Hippocampal formation (tissue), 2 donors: ENCODE results near the gene PTGIS.

Source experiments
- DNase-seq, 2 donors: peaks; one replicate each; lab custom pipeline; 2025; lab: John Stamatoyannopoulos, UW

Gene PTGIS

DNA sequence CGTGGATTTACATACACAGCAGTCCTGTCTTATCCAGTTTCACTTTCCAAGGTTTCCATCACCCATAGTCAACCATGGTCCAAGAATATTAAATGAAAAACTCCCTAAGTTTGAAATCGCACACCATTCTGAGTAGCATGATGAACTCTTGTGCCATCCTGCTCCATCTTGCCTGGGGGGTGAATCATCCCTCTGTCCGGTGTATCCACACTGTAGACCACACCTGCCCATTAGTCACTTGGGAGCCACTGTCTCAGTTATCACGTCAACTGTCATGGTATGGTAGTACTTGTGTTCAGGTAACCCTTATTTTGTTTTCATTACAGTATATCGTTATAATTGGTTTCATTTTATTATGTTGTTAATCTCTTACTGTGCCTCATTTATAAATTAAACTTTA lies 38.5 kb downstream of the PTGIS start:
- no peak for DNase-seq

- DNase-seq, result no peak
Observed at GRCh38 chr20:49526568-49526967, 41.4 kb downstream of the PTGIS start.

GRCh38 chr20:49526056-49526455 lies 41.9 kb downstream of the PTGIS start:
- DNase-seq, result no peak

- no peak for DNase-seq
Observed at GRCh38 chr20:49523767-49524360, 44.1 kb downstream of the PTGIS start.

DNA sequence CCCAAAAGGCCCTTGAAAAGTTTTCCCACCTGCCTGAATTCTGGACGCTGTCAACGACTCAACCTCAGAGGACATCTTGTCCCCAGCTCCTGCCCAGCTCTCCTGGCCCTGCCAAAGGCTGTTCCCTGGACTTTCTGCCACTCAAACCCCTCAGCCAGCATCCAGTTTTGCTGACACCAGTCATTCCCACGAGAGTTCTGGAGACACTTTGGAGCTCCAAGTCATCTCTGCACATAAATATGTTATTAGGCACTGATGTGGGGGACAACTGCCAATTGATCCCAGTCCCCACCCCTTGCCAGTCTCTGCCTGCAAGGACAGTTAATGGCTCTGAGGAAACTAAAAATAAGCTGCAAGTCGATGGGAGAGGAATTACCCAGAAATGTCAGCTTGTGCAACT lies 46.6 kb downstream of the PTGIS start:
- DNase-seq, result no peak

DNA sequence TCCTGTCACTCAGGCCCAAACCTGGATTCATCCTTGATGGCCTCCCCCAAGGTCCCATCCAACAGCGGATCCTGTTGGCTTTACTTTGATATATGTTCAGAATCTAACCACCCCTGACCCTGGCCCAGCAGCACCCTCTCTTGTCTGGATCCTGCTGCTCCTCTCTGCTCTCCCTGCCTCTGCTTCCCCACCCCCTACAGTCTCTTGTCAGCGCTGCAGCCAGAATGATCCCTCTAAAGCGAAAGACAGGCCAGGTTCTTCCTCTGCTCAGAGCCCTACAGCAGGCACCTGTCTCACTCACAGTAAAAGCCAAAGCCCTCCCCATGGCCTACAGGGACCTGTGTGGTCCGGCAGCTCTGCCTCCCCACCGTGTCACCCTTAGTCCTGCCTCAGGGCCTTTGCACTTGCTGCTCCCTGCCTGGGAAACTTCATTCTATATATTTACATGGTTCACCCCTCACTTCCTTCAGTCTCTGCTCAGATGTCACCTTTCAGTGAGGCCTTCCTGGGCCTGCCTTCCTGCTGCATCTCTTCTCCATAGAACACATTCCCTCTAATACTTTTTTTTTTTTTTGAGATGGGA lies 48.1 kb downstream of the PTGIS start:
- DNase-seq, result no peak

DNA sequence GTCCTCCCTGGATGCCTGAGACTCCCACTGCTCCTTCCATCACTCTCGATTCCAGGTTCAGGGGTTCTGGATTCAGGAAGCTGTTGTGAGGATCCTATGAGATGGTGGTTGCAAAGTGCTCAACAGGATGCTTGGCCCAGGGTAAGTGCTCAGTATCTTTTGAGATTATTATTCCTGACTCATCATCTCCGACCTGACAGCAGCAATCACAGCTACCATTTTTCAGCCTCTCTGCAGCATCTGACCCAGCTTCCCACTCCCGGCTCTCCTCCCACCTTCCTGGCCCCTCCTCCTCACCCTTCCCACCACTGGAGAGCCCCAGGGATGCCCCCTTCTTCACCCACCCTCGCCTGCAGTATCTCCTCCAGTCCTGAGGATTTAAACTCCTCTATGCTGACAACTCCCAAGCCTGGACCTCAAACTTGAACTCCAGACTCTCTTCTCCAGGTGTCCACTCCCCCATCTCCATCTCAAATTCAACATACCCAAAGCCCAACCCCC lies 48.7 kb downstream of the PTGIS start:
- DNase-seq, result no peak

- DNase-seq, result no peak
Observed at GRCh38 chr20:49518576-49518975, 49.4 kb downstream of the PTGIS start.

DNA sequence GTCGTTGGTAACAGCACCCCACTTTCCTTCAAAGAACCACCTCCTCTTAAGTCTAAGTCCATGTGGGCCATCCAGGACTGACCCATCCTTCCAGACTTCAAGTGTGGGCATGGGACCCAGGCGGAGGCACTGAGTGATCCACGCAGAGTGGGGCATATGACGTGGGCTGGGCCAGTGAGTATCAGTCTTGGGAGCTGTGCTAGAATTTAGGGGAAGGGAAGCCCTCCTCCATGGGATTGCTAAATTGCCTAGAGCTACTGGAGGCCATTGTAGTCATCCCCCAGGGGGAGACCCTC lies 50.2 kb downstream of the PTGIS start:
- DNase-seq, result no peak

DNA sequence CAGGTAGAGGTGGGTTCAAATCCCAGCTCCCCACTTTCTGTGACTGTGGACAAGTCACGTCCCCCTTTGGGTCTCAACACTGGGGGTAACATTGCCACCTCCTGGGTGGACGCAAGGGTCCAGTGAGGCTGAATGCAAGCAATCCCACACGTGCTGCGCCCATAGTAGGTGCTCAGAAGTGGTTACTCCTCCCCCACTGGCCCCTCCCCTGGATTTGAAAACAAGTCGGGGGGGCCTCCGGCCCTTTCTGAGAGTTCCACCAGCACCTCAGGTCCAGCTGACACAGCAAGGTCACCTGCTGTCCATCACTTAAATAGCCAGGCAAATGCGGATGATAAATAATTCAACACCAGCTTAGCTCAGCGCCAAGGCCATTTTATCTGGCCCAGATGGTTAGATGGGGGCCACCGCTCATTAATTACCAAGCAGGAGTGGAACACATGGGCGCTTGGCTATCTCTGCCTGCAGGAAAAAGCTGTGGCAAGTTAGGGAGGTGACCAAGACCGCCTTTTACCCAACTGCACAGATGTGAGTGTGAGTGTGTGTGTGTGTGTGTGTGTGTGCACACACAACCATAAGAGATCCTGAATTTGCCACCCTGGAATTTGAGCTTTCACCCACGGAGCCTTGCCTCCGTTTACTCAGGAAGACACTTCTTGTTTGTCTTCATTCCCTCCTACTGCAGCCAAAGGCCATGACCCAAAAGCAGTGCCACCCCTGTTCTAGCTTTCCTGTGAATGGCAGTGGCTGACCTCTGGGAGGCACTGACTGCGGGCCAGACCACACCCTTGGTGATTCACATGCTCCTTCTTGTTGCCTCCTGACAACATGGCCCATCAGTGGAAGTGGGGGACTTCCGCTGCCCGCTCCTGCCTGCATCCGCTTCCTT lies 50.8 kb downstream of the PTGIS start:
- DNase-seq, result no peak

GRCh38 chr20:49515586-49515985 lies 52.4 kb downstream of the PTGIS start:
- DNase-seq, result no peak

- no peak for DNase-seq
Observed at GRCh38 chr20:49513517-49513916, 54.4 kb downstream of the PTGIS start.

DNA sequence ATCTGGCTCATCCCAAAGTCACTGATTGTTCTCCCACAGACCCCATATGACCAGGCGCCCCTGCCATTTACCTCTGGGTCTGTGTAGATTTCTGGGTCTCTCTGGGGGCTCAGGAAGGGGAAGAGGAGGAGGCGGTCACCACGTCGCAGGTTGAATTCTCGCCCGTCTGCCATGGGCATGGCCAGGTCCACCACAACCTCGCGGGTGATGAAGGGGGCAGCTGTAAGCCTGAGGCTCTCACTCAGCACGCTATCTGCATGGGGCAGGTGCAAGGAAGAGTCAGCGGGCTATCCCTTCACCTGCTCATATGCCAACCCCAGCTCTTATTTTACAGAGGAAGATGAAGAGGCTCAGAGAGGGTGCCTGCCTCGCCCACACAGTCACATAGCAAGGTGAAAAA lies 54.9 kb downstream of the PTGIS start:
- no peak for DNase-seq

DNA sequence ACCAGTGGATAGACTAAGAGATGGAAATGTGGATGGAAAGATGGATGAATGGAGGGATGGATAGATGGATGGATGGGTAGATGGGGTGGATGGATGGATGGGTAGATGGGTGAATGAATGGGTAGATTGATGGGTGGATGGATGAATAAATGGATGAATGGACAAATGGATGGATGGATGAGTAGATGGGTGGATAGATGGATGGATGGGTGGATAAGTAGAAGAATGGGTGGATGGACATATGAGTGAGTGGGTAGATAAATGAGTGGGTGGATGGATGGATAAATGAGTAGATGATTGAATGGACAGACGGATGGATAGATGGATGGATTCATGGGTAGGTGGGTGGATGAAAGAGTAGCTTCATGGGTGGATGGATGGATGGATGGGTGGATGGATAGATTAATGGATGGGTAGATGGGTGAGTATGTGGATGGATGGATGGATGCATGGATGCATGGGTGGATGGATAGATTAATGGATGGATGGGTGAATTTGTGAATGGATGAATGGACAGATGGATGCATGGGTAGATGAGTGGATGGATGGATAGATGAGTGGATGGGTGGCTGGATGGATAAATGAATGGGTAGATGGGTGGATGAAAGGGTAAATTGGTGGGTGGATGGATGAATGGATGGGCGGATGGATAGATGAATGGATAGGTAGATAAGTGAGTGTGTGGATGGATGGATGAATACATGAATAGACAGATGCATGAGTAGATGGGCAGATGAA lies 56.0 kb downstream of the PTGIS start:
- no peak for DNase-seq

DNA sequence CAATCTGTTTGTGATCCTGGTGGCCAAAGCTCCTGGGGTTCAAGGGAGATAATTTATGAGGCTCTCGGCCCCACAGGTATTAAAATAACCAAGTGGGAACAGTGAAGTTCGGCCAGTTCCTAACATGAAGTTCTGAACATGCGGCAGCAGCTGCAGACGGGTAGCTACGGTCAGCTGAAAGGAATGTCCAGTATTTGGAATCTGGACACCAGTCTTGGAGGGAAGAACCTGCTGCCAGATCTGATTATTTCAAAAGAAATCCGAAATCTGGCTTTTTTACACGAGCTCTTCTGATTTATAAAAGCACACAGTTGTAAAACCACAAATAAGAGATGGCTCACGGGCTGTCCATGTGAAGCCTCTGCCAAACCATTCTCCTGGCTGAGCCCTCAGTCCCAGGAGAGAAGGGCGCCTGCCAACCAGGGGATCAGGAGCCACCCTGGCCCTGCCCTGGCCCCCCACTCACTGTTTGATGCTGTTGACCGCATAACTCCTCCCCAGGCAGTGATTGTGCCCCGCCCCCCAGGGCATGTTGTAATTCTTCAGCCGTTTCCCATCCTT lies 57.3 kb downstream of the PTGIS start:
- no peak for DNase-seq

DNA sequence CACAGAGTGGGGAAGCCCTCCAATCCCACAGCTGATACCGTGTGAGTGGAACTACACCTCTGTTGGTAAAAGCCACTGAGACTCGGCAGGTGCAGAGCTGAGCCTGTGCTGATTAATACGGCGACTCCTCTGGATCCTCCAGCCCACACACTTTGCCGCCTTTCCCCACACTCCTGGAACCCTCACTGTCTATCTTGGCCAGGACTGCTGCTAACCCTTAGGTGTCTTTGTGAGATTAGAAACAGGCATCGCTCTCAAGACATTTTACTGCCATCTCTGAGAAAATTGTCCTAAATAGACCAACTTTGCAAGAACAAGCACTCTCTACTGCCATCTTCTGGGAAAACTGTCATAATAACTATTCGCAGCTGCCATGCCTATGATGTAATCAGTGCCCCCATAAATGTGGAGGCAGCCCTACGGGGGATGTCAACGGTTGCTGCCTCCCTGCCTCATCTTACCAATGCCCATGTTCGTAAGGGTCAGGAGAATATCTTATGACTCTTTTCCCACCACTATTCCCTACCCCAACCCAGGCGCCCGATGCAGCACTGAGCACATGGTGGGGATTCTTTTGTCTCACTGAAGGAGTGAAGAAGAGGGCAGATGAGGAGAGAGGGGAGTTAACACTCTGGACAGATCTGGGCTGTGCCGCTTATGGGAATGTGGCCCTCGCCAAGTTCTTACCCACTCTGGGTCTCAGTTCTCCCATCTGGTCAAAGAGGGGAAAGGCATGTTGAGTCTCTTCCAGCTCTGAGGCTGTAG lies 59.3 kb downstream of the PTGIS start:
- DNase-seq, result peak in 1 of 2 donors; percentile 50

- no peak for DNase-seq
Observed at GRCh38 chr20:49507741-49508434, 60.0 kb downstream of the PTGIS start.

DNA sequence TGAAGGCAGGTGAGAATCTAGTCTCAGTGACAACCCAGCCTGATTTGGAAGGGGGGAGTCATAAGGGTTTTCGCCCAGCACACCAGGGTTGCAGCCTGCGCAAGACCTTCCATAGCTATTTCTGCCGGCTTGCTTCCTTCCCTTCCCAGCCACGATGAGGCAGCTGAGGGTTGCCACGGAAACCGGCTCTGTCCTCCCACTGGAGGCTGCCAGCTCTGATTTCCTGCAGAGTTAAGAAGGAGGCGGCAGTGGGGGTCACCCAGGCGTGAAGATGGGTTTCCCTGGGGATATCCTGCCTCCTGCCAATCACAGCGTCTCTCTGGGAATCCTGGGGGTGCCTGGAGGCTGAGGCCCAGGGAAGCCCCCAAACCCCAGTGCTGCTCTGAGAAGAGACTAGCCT lies 62.4 kb downstream of the PTGIS start:
- DNase-seq, result peak; percentile 32 to 50

DNA sequence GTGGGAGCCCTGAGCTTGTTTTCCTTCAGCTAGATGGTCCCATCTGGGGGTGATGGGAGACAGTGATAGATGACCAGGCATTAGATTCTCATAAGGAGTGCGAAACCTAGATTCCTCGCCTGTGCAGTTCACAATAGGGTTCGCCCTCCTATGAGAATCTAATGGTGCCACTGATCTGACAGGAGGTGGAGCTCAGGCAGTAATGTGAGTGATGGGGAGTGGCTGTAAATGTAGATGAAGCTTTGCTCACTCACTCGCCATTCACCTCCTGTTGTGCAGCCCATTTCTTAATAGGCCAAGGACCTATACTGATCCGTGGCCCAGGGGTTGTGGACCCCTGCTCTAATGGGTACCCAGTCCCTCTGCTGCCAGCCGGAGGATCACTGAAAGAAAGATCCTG lies 64.8 kb downstream of the PTGIS start:
- no peak for DNase-seq

- DNase-seq, result no peak
Observed at GRCh38 chr20:49501917-49502316, 66.0 kb downstream of the PTGIS start.

DNA sequence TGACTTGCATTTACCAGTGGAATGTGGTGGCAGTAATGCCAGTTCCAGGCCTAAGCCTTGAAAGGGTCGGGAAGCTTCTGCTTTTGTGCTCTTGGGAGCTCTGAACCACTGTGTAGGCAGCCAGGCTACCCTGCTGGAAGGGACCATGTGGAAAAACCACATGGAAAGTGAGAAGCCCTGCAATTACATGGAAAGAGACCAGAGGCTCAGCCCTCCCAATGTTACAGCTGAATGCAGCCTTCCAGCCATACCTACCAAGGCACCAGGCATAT lies 70.6 kb downstream of the PTGIS start:
- no peak for DNase-seq
